OCI-LY3 (cell line): ENCODE results near the gene CCDC50.

ENCODE experiments used
- H2AFZ ChIP-seq: fragments of 200-600, 300-600 bp; shearing (Covaris generic); 2 replicates; pipeline ENCODE4 v1.6.0; 2014; ENCODE audit warnings: antibody characterized with exemption, low read depth, low read length
- H3K27ac ChIP-seq: fragments of 200-600, 300-600 bp; sonication (generic); 2 replicates; pipeline ENCODE4 v1.5.1; 2014; ENCODE audit warnings: mild to moderate bottlenecking, low read length, moderate library complexity, mixed read lengths
- H3K27me3 ChIP-seq: fragments of 200-600, 300-600 bp; sonication (generic); 2 replicates; pipeline ENCODE4 v1.6.1; 2014; ENCODE audit warnings: low read depth, low read length, mixed read lengths
- H3K36me3 ChIP-seq: fragments of 200-600, 300-600 bp; sonication (generic); replicated peaks from 2 replicates; pipeline ENCODE3; 2014; ENCODE audit warnings: low read depth, low read length, mixed read lengths
- H3K4me1 ChIP-seq: fragments of 300-600, 200-600 bp; sonication (generic); 2 replicates; pipeline ENCODE4 v1.6.1; 2014; ENCODE audit warnings: low read length, mixed read lengths
- H3K4me2 ChIP-seq: fragments of 200-600, 300-600 bp; sonication (generic); 2 replicates; pipeline ENCODE4 v1.6.1; 2014; ENCODE audit warnings: low read length, mixed read lengths
- H3K4me3 ChIP-seq: fragments of 300-600, 200-600 bp; sonication (generic); 2 replicates; pipeline ENCODE4 v1.5.1; 2014; ENCODE audit warnings: antibody characterized with exemption, mild to moderate bottlenecking, low read length, moderate library complexity
- H3K79me2 ChIP-seq: fragments of 300-600, 200-600 bp; shearing (Covaris generic); 2 replicates; pipeline ENCODE4 v1.6.1; 2014; ENCODE audit warnings: mild to moderate bottlenecking, low read length, mixed read lengths
- H3K9ac ChIP-seq: fragments of 300-600, 200-600 bp; shearing (Covaris generic); 2 replicates; pipeline ENCODE4 v1.6.0; 2014; ENCODE audit warnings: mild to moderate bottlenecking, low read length, moderate library complexity
- H3K9me3 ChIP-seq: fragments of 200-600, 300-600 bp; shearing (Covaris generic); 2 replicates; pipeline ENCODE4 v1.6.1; 2014; ENCODE audit warnings: low read length, mixed read lengths; ENCODE audit not compliant: insufficient read depth
- H4K20me1 ChIP-seq: fragments of 200-600, 300-600 bp; sonication (generic); 2 replicates; pipeline ENCODE4 v1.6.1; 2016; ENCODE audit warnings: low read length, mixed read lengths; ENCODE audit not compliant: insufficient read depth
- EZH2phosphoT487 ChIP-seq: fragments of 200-600 bp; shearing (Covaris generic); IDR thresholded peaks from 2 replicates; pipeline ENCODE4 v1.6.1; 2018; ENCODE audit warnings: antibody characterized with exemption, mixed run types, low read depth
- TF ChIP-seq, protein P1 (sequence below): fragments of 200-600, 300-600 bp; sonication (generic); IDR thresholded peaks from 2 replicates; pipeline ENCODE4 v1.5.1; 2014; ENCODE audit warnings: antibody characterized with exemption, low read length, low read depth

Gene CCDC50

DNA sequence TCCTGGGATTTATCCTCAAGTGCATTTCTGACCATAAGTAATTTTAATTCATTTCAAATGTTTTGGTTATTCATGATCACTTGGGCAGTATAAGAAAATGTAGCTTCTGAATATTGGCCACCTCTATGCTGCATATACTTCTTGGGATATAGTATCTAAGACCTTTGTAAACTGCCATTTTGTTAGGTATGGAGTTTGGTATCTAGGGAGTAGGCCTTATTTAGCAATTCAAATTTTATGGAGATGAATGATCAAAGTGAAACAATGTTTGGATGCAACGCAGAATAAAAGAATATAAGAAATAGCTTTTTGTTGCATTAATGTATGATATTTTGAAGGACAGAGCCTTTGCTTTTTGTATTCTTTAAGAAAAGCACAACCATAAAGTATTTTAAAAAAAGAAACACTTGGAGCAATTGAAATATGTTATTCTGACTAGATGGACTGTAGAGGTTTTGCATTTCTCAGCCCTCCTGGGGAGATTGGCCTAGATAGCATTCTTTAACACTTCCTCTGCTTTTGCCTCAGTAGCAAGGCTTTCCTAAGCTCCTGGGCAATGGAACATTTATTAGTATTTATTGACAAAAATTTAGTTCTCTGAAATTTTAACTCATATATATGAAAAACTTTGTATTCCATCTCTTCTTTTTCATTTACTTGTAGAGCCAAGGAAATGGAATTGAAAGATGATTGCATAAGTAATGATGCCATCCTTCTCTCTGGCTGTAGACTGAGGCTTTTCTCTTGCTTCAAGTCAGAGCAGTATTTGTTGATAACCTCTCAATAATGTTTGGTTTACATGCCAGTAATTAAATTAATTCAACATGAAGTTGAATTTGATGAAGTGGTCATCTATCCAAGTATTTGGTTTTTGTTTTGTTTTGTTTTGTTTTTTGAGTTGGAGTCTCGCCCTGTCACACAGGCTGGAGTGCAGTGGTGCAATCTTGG, 62.9 kb downstream of the CCDC50 start:
- Histone ChIP-seq H3K79me2 (no peaks in the 10 kb centered on the region), H3K4me1 (no peaks in the 10 kb centered on the region), H3K4me3 (no peak overlapping the region), H4K20me1 (no peaks in the 10 kb centered on the region), H3K9me3 (no peaks in the 10 kb centered on the region), H3K27ac (no peak overlapping the region), H3K36me3 (peaks cover 20% of the 10 kb centered on the region), H2AFZ (no peak overlapping the region), H3K4me2 (no peak overlapping the region), H3K27me3 (no peaks in the 10 kb centered on the region), H3K9ac (no peak overlapping the region)
- TF ChIP-seq, protein P1, sequence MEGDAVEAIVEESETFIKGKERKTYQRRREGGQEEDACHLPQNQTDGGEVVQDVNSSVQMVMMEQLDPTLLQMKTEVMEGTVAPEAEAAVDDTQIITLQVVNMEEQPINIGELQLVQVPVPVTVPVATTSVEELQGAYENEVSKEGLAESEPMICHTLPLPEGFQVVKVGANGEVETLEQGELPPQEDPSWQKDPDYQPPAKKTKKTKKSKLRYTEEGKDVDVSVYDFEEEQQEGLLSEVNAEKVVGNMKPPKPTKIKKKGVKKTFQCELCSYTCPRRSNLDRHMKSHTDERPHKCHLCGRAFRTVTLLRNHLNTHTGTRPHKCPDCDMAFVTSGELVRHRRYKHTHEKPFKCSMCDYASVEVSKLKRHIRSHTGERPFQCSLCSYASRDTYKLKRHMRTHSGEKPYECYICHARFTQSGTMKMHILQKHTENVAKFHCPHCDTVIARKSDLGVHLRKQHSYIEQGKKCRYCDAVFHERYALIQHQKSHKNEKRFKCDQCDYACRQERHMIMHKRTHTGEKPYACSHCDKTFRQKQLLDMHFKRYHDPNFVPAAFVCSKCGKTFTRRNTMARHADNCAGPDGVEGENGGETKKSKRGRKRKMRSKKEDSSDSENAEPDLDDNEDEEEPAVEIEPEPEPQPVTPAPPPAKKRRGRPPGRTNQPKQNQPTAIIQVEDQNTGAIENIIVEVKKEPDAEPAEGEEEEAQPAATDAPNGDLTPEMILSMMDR: no peak
- TF ChIP-seq EZH2phosphoT487: no peak

- H3K4me2 ChIP-seq: no peak overlapping the region
- no peaks in the 10 kb centered on the region for H3K4me1 ChIP-seq
- H4K20me1 ChIP-seq: no peaks in the 10 kb centered on the region
- no peak overlapping the region for H3K4me3 ChIP-seq
- H3K36me3 ChIP-seq: peaks cover 20% of the 10 kb centered on the region
- no peaks in the 10 kb centered on the region for H3K9me3 ChIP-seq
- H2AFZ ChIP-seq: no peak overlapping the region
- TF ChIP-seq, protein P1: no peak
- no peak for TF ChIP-seq EZH2phosphoT487
- no peaks in the 10 kb centered on the region for H3K79me2 ChIP-seq
- no peaks in the 10 kb centered on the region for H3K27me3 ChIP-seq
- no peak overlapping the region for H3K9ac ChIP-seq
- no peak overlapping the region for H3K27ac ChIP-seq
Measured at GRCh38 chr3:191393146-191393545, 64.0 kb downstream of the CCDC50 start.

- H3K36me3 ChIP-seq: peaks cover 4% of the 10 kb centered on the region
- H3K4me2 ChIP-seq: no peak overlapping the region
- no peaks in the 10 kb centered on the region for H4K20me1 ChIP-seq
- no peak overlapping the region for H3K9ac ChIP-seq
- no peaks in the 10 kb centered on the region for H3K9me3 ChIP-seq
- no peaks in the 10 kb centered on the region for H3K4me1 ChIP-seq
- H3K4me3 ChIP-seq: no peak overlapping the region
- no peaks in the 10 kb centered on the region for H3K27me3 ChIP-seq
- no peak overlapping the region for H3K27ac ChIP-seq
- H3K79me2 ChIP-seq: no peaks in the 10 kb centered on the region
- H2AFZ ChIP-seq: no peak overlapping the region
- TF ChIP-seq EZH2phosphoT487: no peak
- TF ChIP-seq, protein P1: no peak
Measured at GRCh38 chr3:191397771-191398170, 68.6 kb downstream of the CCDC50 start.

DNA sequence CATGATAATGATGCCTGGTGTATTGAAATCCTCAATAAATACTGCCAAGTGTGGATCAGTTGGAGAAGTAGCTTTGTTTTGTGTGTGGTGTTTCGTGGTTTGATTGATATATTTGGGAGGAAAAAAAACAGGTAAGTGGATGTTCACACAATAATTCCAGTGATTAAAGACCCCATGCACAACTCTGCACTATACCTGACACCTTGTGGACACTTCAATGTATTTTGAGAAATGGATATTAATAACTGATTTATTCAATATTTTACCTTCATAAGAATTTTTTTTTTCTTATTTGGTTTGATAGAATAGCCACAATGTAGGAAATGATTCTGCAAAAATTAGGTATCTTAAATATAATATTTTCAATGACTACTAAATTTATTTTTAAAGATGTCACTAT, 69.4 kb downstream of the CCDC50 start:
- no peaks in the 10 kb centered on the region for H3K9me3 ChIP-seq
- H3K9ac ChIP-seq: no peak overlapping the region
- H3K4me2 ChIP-seq: no peak overlapping the region
- no peak overlapping the region for H3K4me3 ChIP-seq
- no peak overlapping the region for H2AFZ ChIP-seq
- peaks cover 4% of the 10 kb centered on the region for H3K36me3 ChIP-seq
- H3K27ac ChIP-seq: no peak overlapping the region
- no peaks in the 10 kb centered on the region for H4K20me1 ChIP-seq
- no peaks in the 10 kb centered on the region for H3K27me3 ChIP-seq
- H3K4me1 ChIP-seq: no peaks in the 10 kb centered on the region
- no peaks in the 10 kb centered on the region for H3K79me2 ChIP-seq
- TF ChIP-seq, protein P1: peak; percentile 29
- no peak for TF ChIP-seq EZH2phosphoT487
